Neural progenitor cell (in vitro differentiated cells): ENCODE data around the gene OXT. TPM values are rescaled to one million over a fixed set of nuclear protein-coding genes. Genes with fewer than 3 reads are reported as not detected.

Source experiments
- DNase-seq: peaks from one replicate; pipeline ENCODE4 v3.0.0-alpha.2; 2016; ENCODE audit warnings: low spot score
- H2AFZ ChIP-seq: fragments of 200-600 bp; sonication (generic); replicated peaks from 2 replicates; pipeline ENCODE4 v1.6.1; 2016; ENCODE audit warnings: antibody characterized with exemption
- H3F3A ChIP-seq: fragments of 200-600 bp; sonication (generic); 2 replicates; pipeline ENCODE4 v1.6.1; 2016; ENCODE audit warnings: antibody characterized with exemption, low read depth
- H3K27ac ChIP-seq: fragments of 200-600 bp; sonication (generic); 2 replicates; pipeline ENCODE4 v1.5.1; 2016; ENCODE audit warnings: mild to moderate bottlenecking
- H3K27me3 ChIP-seq: fragments of 200-600 bp; sonication (generic); 2 replicates; pipeline ENCODE4 v1.6.1; 2016; ENCODE audit warnings: mild to moderate bottlenecking, moderate library complexity
- H3K36me3 ChIP-seq: fragments of 200-600 bp; sonication (generic); 2 replicates; pipeline ENCODE4 v1.5.1; 2016
- H3K4me1 ChIP-seq: fragments of 200-600 bp; sonication (generic); 2 replicates; pipeline ENCODE4 v1.6.1; 2016; ENCODE audit warnings: mixed run types
- H3K4me2 ChIP-seq: fragments of 200-600 bp; sonication (generic); 2 replicates; pipeline ENCODE4 v1.6.1; 2016
- H3K4me3 ChIP-seq: fragments of 200-600 bp; sonication (generic); 2 replicates; pipeline ENCODE4 v1.5.1; 2016
- H3K79me2 ChIP-seq: fragments of 200-600 bp; sonication (generic); 2 replicates; pipeline ENCODE4 v1.6.1; 2016; ENCODE audit warnings: low read depth
- H3K9ac ChIP-seq: fragments of 200-600 bp; sonication (generic); 2 replicates; pipeline ENCODE4 v1.6.1; 2016
- H3K9me3 ChIP-seq: fragments of 200-600 bp; sonication (generic); 2 replicates; pipeline ENCODE4 v1.5.1; 2016; ENCODE audit warnings: low read depth
- H4K20me1 ChIP-seq: fragments of 200-600 bp; sonication (generic); 2 replicates; pipeline ENCODE4 v1.6.1; 2016; ENCODE audit warnings: low read depth
- H3K27ac Mint-ChIP-seq: 3 replicates; pipeline ENCODE4 v1.8.0; 2021; ENCODE audit warnings: mixed read lengths
- H3K27me3 Mint-ChIP-seq: 2 replicates; pipeline ENCODE4 v1.8.0; 2022; ENCODE audit warnings: low read depth, mild to moderate bottlenecking, inconsistent platforms, moderate library complexity, mixed read lengths; ENCODE audit not compliant: insufficient read depth
- H3K36me3 Mint-ChIP-seq: 3 replicates; pipeline ENCODE4 v1.8.0; 2021; ENCODE audit warnings: mixed read lengths
- H3K4me1 Mint-ChIP-seq: 3 replicates; pipeline ENCODE4 v1.8.0; 2021; ENCODE audit warnings: mixed read lengths
- H3K4me3 Mint-ChIP-seq: 3 replicates; pipeline ENCODE4 v1.8.0; 2021; ENCODE audit warnings: mild to moderate bottlenecking, moderate library complexity, mixed read lengths
- H3K9me3 Mint-ChIP-seq: 3 replicates; pipeline ENCODE4 v1.8.0; 2020; ENCODE audit warnings: mixed read lengths
- EZH2 ChIP-seq: fragments of 200-600 bp; sonication (generic); IDR thresholded peaks from 2 replicates; pipeline ENCODE4 v1.6.1; 2017; ENCODE audit warnings: antibody characterized with exemption, mild to moderate bottlenecking, moderate library complexity
- EZH2phosphoT487 ChIP-seq: fragments of 200-600 bp; sonication (generic); IDR thresholded peaks from 2 replicates; pipeline ENCODE4 v1.6.1; 2017; ENCODE audit warnings: antibody characterized with exemption
- total RNA-seq: library from RNA; depleted of rRNA; stranded (reverse); fragments of >200 nt; gene quantifications from 2 replicates; pipeline ENCODE4 v1.2.3, GENCODE V29; 2015; ENCODE audit warnings: low replicate concordance
- TF ChIP-seq, protein P1 (sequence below): fragments of 200-600 bp; sonication (generic); IDR thresholded peaks from 2 replicates; pipeline ENCODE4 v1.5.1; 2017; ENCODE audit warnings: antibody characterized with exemption, mild to moderate bottlenecking

The OXT gene
- total RNA-seq, 1 donor from 2014 or later, result not detected

DNA sequence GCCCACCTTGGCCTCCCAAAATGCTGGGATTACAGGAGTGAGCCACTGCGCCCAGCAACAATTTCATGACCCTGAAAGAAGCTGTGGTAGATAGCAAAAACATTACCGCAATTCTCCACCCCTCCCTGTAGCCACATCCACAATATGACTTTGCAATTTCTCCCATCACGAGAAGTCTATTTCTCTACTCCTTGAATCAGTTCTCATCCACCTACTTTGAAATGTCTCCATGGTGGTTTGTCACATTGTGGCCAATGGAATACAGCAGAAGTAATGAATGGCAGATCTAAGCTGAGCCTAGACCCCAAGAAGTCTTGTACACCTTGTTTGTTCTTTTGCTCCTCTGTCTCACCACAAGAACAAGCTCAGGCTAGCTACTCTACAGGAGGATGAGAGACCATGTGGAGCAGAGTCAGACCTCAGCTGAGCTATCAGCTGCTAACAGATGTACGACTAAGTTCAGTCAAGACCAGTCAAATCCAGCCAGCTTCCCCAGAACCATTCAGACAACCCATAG, 6.3 kb downstream of the OXT start:
- Histone ChIP-seq H3K4me1 (no peaks in the 10 kb centered on the region), H3K27ac (no peak overlapping the region), H2AFZ (no peak overlapping the region), H4K20me1 (no peaks in the 10 kb centered on the region), H3K9ac (no peak overlapping the region), H3K79me2 (no peaks in the 10 kb centered on the region), H3K4me3 (no peak overlapping the region), H3K27me3 (peaks cover 71% of the 10 kb centered on the region), H3K36me3 (no peaks in the 10 kb centered on the region), H3K9me3 (no peaks in the 10 kb centered on the region), H3F3A (no peaks in the 10 kb centered on the region), H3K4me2 (no peak overlapping the region)
- no peak for DNase-seq
- Mint-ChIP-seq H3K4me3 (no peak overlapping the region), H3K27me3 (peaks cover 27% of the 10 kb centered on the region), H3K4me1 (peaks cover 5% of the 10 kb centered on the region), H3K9me3 (peaks cover 2% of the 10 kb centered on the region), H3K27ac (no peak overlapping the region), H3K36me3 (no peaks in the 10 kb centered on the region)
- TF ChIP-seq, protein P1, sequence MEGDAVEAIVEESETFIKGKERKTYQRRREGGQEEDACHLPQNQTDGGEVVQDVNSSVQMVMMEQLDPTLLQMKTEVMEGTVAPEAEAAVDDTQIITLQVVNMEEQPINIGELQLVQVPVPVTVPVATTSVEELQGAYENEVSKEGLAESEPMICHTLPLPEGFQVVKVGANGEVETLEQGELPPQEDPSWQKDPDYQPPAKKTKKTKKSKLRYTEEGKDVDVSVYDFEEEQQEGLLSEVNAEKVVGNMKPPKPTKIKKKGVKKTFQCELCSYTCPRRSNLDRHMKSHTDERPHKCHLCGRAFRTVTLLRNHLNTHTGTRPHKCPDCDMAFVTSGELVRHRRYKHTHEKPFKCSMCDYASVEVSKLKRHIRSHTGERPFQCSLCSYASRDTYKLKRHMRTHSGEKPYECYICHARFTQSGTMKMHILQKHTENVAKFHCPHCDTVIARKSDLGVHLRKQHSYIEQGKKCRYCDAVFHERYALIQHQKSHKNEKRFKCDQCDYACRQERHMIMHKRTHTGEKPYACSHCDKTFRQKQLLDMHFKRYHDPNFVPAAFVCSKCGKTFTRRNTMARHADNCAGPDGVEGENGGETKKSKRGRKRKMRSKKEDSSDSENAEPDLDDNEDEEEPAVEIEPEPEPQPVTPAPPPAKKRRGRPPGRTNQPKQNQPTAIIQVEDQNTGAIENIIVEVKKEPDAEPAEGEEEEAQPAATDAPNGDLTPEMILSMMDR, result no peak
- TF ChIP-seq EZH2phosphoT487 (no peak), EZH2 (no peak)

DNA sequence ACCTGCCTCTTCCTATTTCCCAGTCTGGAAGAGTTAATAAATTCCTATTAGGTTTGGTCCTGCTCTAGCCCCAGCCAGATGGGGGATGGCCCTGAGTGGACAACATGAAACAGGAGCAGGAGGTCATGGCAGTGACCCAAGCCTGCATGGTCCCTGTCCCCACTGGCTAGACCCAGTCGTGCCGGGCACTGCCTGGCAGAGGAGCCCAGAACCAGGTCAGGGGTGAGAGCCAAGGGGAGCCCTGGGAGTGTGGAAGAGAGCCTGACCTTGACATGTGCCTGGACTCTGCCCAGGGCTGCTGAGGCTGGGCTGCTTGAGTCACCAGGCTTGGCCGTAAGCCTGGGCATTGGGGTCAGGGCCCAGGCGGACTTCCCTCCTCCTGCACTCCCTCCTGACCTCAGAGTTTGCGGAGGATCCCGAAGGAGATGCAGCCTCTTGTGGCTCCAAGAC, 9.5 kb downstream of the OXT start:
- TF ChIP-seq EZH2phosphoT487, result no peak
- TF ChIP-seq EZH2, result no peak
- TF ChIP-seq, protein P1, result no peak
- Histone ChIP-seq H3K9ac (no peak overlapping the region), H3K4me3 (no peak overlapping the region), H2AFZ (no peak overlapping the region), H3K79me2 (no peaks in the 10 kb centered on the region), H3K27me3 (peaks cover 73% of the 10 kb centered on the region), H4K20me1 (no peaks in the 10 kb centered on the region), H3K4me2 (no peak overlapping the region), H3K27ac (no peak overlapping the region), H3F3A (no peaks in the 10 kb centered on the region), H3K4me1 (no peaks in the 10 kb centered on the region), H3K9me3 (no peaks in the 10 kb centered on the region), H3K36me3 (no peaks in the 10 kb centered on the region)
- peaks cover 2% of the 10 kb centered on the region for H3K9me3 Mint-ChIP-seq
- H3K36me3 Mint-ChIP-seq, result no peaks in the 10 kb centered on the region
- H3K4me3 Mint-ChIP-seq, result no peak overlapping the region
- H3K27me3 Mint-ChIP-seq, result peaks cover 31% of the 10 kb centered on the region
- DNase-seq, result no peak
- no peak overlapping the region for H3K27ac Mint-ChIP-seq
- no peaks in the 10 kb centered on the region for H3K4me1 Mint-ChIP-seq

DNA sequence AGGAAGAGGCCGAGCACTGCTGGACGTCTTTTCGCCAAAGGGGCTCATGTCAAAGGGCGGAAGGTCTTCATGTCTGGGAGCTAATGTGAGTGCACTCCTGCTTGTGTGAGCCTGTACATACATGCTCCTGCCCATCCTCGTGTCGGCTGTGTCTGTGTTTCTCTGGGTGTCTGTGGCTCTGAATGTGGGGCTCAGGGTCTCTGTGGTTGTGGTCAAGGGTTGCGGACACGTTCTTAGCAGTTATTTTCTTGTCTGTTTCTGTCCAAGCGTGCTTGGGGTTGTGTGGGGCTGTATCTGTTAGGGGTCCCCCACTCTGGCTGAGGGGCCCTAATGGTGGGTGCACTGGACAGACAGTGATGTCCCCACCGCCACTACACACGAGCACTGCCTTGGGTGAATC, 10.2 kb downstream of the OXT start:
- Histone ChIP-seq H3K27ac (no peak overlapping the region), H3K4me1 (no peaks in the 10 kb centered on the region), H3K79me2 (no peaks in the 10 kb centered on the region), H3K27me3 (peaks cover 73% of the 10 kb centered on the region), H3K4me3 (no peak overlapping the region), H2AFZ (no peak overlapping the region), H3K9ac (no peak overlapping the region), H4K20me1 (no peaks in the 10 kb centered on the region), H3K36me3 (no peaks in the 10 kb centered on the region), H3F3A (no peaks in the 10 kb centered on the region), H3K4me2 (no peak overlapping the region), H3K9me3 (no peaks in the 10 kb centered on the region)
- peak overlapping the region; percentile 79 for H3K4me3 Mint-ChIP-seq
- no peaks in the 10 kb centered on the region for H3K36me3 Mint-ChIP-seq
- H3K9me3 Mint-ChIP-seq, result peaks cover 2% of the 10 kb centered on the region
- H3K27ac Mint-ChIP-seq, result no peak overlapping the region
- no peak for DNase-seq
- H3K27me3 Mint-ChIP-seq, result peaks cover 31% of the 10 kb centered on the region
- TF ChIP-seq EZH2phosphoT487 (no peak), EZH2 (no peak)
- TF ChIP-seq, protein P1, result no peak
- H3K4me1 Mint-ChIP-seq, result no peaks in the 10 kb centered on the region
